HCT116 (cell line): ENCODE measurements around the gene B3GALT2.
"Not testable (repeated sequence)": the region's sequence is repeated elsewhere in the genome, so short reads cannot be mapped to it uniquely, and the experiment has no call there.

Experiments
- CEBPB ChIP-seq: IDR thresholded peaks from 2 replicates; pipeline ENCODE4 v1.6.1; 2012; ENCODE audit warnings: low read depth
- CTCF ChIP-seq, 3 experiments: fragments of 200-600 bp in 1 of 3; sonication (generic) in 1 of 3; IDR thresholded peaks in 2 of 3; conservative IDR thresholded peaks in 1 of 3; 2 replicates each; pipeline ENCODE4 v1.5.1; 2012 to 2017; ENCODE audit warnings: low read depth in 2 of 3, low read length in 2 of 3, antibody characterized with exemption in 1 of 3, borderline replicate concordance in 1 of 3, control low read depth in 1 of 3, mild to moderate bottlenecking in 1 of 3, mixed read lengths in 1 of 3, mixed run types in 1 of 3, moderate library complexity in 1 of 3; ENCODE audit not compliant: insufficient read depth in 1 of 3
- EGR1 ChIP-seq: IDR thresholded peaks from 2 replicates; pipeline ENCODE4 v1.6.1; 2012; ENCODE audit warnings: low read depth
- EZH2 ChIP-seq: fragments of 200-600 bp; sonication (generic); IDR thresholded peaks from 2 replicates; pipeline ENCODE4 v1.6.1; 2017; ENCODE audit warnings: antibody characterized with exemption, mixed run types
- EZH2phosphoT487 ChIP-seq: fragments of 200-600 bp; IDR thresholded peaks from 2 replicates; pipeline ENCODE4 v1.6.1; 2018; ENCODE audit warnings: antibody characterized with exemption, borderline replicate concordance
- JUND ChIP-seq: IDR thresholded peaks from 2 replicates; pipeline ENCODE4 v1.6.1; 2012
- POLR2A ChIP-seq: IDR thresholded peaks from 2 replicates; pipeline ENCODE4 v1.7.0; 2011; ENCODE audit warnings: borderline replicate concordance; ENCODE audit not compliant: insufficient read depth, insufficient read length; ENCODE audit errors: extremely low read depth
- POLR2AphosphoS5 ChIP-seq: IDR thresholded peaks from 2 replicates; pipeline ENCODE4 v1.6.1; 2011; ENCODE audit warnings: mild to moderate bottlenecking, low read depth, low read length, moderate library complexity
- RAD21 ChIP-seq: IDR thresholded peaks from 2 replicates; pipeline ENCODE4 v1.6.1; 2012; ENCODE audit warnings: low read depth, mild to moderate bottlenecking
- YY1 ChIP-seq: IDR thresholded peaks from 2 replicates; pipeline ENCODE4 v1.6.1; 2011; ENCODE audit warnings: low read length, low read depth, moderate library complexity, mild to moderate bottlenecking; ENCODE audit not compliant: insufficient replicate concordance; ENCODE audit errors: extremely low read depth
- TF ChIP-seq, protein P1 (sequence below): IDR thresholded peaks from 2 replicates; pipeline ENCODE4 v1.6.1; 2012

- not testable (repeated sequence) for TF ChIP-seq CTCF (IDR thresholded peaks at IDR 0.05 in 2 of 3, conservative IDR thresholded peaks at IDR 0.05 in 1 of 3; ENCODE audit: borderline replicate concordance in 1 of 3, insufficient read depth in 1 of 3, low read depth in 2 of 3, low read length in 2 of 3); POLR2A; RAD21; CEBPB; YY1; POLR2AphosphoS5; JUND; EZH2; EGR1; EZH2phosphoT487
- TF ChIP-seq, protein P1, sequence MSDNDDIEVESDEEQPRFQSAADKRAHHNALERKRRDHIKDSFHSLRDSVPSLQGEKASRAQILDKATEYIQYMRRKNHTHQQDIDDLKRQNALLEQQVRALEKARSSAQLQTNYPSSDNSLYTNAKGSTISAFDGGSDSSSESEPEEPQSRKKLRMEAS, result not testable (repeated sequence)
These were observed 2.5 kb upstream of the B3GALT2 start for GRCh38 chr1:193188915-193189314.
